Testis (tissue), 2 donors: ENCODE data around the gene KIF26B.

Experiments used
- CTCF ChIP-seq, 3 experiments: fragments of 450-650 bp in 2 of 3; fragments of 200-600 bp in 1 of 3; sonication (generic) in 1 of 3; IDR thresholded peaks; one replicate each; pipeline ENCODE4 v1.5.1; 2016 to 2019; ENCODE audit warnings: antibody characterized with exemption in 3 of 3, mild to moderate bottlenecking in 2 of 3, moderate library complexity in 1 of 3
- POLR2A ChIP-seq: fragments of 450-650 bp; IDR thresholded peaks from one replicate; pipeline ENCODE4 v1.6.1; 2017; ENCODE audit warnings: antibody characterized with exemption, mild to moderate bottlenecking, moderate library complexity

GRCh38 chr1:245263529-245264095 is 108.8 kb downstream of the KIF26B start:
- no peak for TF ChIP-seq POLR2A
- no peak for TF ChIP-seq CTCF (IDR thresholded peaks at IDR 0.05)
